Neural progenitor cell (in vitro differentiated cells): ENCODE measurements around the gene PKD2L1.

ENCODE experiments used
- EZH2 ChIP-seq: fragments of 200-600 bp; sonication (generic); IDR thresholded peaks from 2 replicates; pipeline ENCODE4 v1.6.1; 2017; ENCODE audit warnings: antibody characterized with exemption, mild to moderate bottlenecking, moderate library complexity
- EZH2phosphoT487 ChIP-seq: fragments of 200-600 bp; sonication (generic); IDR thresholded peaks from 2 replicates; pipeline ENCODE4 v1.6.1; 2017; ENCODE audit warnings: antibody characterized with exemption
- TF ChIP-seq, protein P1 (sequence below): fragments of 200-600 bp; sonication (generic); IDR thresholded peaks from 2 replicates; pipeline ENCODE4 v1.5.1; 2017; ENCODE audit warnings: antibody characterized with exemption, mild to moderate bottlenecking

DNA sequence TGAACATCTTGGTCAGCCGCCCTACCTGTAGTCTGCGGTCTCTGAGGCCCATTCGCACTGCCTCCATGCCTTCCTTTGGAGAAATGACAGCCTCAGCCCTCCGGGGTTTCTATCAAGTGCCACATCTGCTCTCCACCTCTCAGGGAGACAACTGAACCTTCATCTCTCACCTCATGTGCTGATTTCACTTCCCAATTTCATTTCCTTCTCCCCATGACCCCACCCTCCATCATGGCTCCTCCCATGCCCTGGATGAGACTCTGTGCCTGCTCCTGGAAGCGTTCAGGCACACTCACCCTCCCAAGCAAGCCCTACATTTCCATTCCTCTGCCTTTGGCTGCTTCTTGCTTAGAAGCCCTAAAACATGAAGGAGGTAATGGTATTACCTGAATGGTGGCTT lies 9.2 kb upstream of the PKD2L1 start:
- TF ChIP-seq, protein P1, sequence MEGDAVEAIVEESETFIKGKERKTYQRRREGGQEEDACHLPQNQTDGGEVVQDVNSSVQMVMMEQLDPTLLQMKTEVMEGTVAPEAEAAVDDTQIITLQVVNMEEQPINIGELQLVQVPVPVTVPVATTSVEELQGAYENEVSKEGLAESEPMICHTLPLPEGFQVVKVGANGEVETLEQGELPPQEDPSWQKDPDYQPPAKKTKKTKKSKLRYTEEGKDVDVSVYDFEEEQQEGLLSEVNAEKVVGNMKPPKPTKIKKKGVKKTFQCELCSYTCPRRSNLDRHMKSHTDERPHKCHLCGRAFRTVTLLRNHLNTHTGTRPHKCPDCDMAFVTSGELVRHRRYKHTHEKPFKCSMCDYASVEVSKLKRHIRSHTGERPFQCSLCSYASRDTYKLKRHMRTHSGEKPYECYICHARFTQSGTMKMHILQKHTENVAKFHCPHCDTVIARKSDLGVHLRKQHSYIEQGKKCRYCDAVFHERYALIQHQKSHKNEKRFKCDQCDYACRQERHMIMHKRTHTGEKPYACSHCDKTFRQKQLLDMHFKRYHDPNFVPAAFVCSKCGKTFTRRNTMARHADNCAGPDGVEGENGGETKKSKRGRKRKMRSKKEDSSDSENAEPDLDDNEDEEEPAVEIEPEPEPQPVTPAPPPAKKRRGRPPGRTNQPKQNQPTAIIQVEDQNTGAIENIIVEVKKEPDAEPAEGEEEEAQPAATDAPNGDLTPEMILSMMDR, result no peak
- TF ChIP-seq EZH2 (no peak), EZH2phosphoT487 (no peak)
